ENCODE measurements around the gene MDFI. TPM values are rescaled to one million over a fixed set of nuclear protein-coding genes. Genes with fewer than 3 reads are reported as not detected.

The MDFI gene
- total RNA-seq, 1 donor, result 0.09 TPM

- TF ChIP-seq CTCF (IDR thresholded peaks at IDR 0.05; ENCODE audit: insufficient read depth, low read length), result no peak
- DNase-seq (ENCODE audit: low read depth), result no peak
- H3K4me3 ChIP-seq (ENCODE audit: low read depth, low read length), result no peak overlapping the region
Measured at GRCh38 chr6:41593839-41594238, 44.4 kb upstream of the MDFI start.

- peak; percentile 45 for DNase-seq (ENCODE audit: low read depth)
- TF ChIP-seq CTCF (IDR thresholded peaks at IDR 0.05; ENCODE audit: insufficient read depth, low read length), result no peak
- no peak overlapping the region for H3K4me3 ChIP-seq (ENCODE audit: low read depth, low read length)
Measured at GRCh38 chr6:41594326-41594725, 43.9 kb upstream of the MDFI start.

DNA sequence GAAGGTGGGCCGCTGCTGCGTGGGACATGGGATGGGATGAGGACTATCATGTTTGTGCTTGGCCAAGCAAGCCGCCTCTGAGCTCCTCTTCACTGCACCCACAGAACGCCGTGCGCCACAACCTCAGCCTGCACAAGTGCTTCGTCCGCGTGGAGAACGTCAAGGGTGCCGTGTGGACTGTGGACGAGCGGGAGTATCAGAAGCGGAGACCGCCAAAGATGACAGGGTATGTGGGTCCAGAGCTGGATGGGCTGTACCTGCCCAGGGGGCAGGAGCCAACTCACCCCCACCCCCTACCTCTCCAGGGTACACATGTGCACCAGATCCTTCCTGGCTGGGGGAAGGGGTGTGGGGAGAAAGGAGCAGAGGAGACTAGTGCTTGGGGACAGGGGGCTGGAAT lies 43.5 kb upstream of the MDFI start:
- TF ChIP-seq CTCF (IDR thresholded peaks at IDR 0.05; ENCODE audit: insufficient read depth, low read length), result no peak
- DNase-seq (ENCODE audit: low read depth), result no peak
- no peak overlapping the region for H3K4me3 ChIP-seq (ENCODE audit: low read depth, low read length)

DNA sequence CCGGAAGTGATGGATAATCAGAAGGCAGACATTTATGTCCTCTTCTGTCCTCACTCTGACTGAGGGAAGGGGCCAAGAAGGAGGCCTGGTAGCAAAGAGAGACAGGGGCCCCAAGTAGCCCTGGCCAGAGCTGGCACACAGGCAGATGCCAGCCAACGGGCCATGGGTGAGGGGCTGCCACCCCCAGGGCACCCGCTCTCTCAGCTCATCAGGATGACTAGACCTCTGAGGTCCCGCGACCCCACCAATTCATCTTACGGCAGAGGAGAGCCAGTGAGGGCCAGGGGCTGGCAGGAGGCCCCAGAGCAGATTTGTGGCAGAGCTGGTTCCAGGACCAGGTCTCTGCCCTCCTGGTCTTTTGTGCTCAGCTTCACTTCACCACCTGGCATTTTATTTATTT lies 43.1 kb upstream of the MDFI start:
- TF ChIP-seq CTCF (IDR thresholded peaks at IDR 0.05; ENCODE audit: insufficient read depth, low read length), result no peak
- no peak overlapping the region for H3K4me3 ChIP-seq (ENCODE audit: low read depth, low read length)
- no peak for DNase-seq (ENCODE audit: low read depth)

DNA sequence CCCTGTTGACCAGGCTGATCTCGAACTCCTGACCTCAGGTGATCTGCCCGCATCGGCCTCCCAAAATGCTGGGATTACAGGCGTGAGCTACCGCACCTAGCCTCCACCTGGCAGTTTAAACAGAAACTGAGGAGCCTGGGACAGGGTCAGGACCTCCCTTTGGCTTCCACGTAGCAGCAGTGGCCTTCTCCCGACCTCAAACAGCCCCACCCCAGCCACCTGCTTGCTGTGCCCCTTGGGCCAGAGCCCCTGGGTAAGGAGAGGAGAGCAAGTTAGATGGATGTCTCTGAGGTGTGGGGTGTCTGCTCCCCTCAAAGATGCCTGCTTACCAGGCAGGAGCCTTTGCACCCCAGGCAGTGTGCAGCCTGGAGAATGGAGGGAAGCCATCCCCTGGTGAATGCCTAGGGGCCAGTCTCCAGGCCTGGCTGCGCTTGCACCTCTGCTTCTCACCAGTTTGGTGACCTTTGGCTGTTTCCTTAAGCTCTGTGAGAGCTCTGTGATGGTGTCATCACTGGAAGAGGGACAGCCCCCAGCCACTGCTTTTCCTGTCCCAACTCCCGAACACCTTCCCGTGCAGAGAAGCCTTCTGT lies 42.1 kb upstream of the MDFI start:
- DNase-seq (ENCODE audit: low read depth), result no peak
- no peak overlapping the region for H3K4me3 ChIP-seq (ENCODE audit: low read depth, low read length)
- TF ChIP-seq CTCF (IDR thresholded peaks at IDR 0.05; ENCODE audit: insufficient read depth, low read length), result no peak

DNA sequence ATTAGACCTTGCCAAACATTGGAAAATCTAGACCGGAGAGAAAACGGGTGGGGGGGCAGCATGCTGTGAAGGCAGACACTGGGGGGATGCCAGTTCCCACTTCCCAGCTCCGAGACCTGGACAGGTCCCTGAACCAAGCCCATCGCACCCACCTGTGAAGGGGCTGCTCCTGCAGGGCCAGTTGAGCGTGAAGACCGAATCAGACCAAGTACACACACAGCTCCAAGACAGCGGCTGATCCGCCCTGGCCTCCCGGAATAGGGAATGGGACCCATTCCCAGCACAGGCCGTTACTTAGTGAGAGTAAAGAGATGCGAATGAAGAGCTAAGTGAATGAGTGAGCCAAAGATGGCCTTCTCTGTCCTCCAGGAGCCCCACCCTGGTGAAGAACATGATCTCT lies 41.5 kb upstream of the MDFI start:
- no peak overlapping the region for H3K4me3 ChIP-seq (ENCODE audit: low read depth, low read length)
- DNase-seq (ENCODE audit: low read depth), result no peak
- TF ChIP-seq CTCF (IDR thresholded peaks at IDR 0.05; ENCODE audit: insufficient read depth, low read length), result no peak

Data from fibroblast of the aortic adventitia (primary cell).